HG02981 (cell line): ENCODE results near the gene IL17REL.
"Not testable (repeated sequence)": the region's sequence is repeated elsewhere in the genome, so short reads cannot be mapped to it uniquely, and the experiment has no call there.

Source experiments
- ATAC-seq: cut with Tn5 transposase; IDR thresholded peaks from one replicate; pipeline ENCODE4 v1.9.1; 2021; ENCODE audit warnings: mild to moderate bottlenecking, moderate library complexity; ENCODE audit not compliant: unreplicated experiment

Gene IL17REL

GRCh38 chr22:49948116-49948957 lies 64.2 kb downstream of the IL17REL start:
- no peak for ATAC-seq

- ATAC-seq: no peak
Observed at GRCh38 chr22:49947296-49947622, 65.3 kb downstream of the IL17REL start.

GRCh38 chr22:49946612-49947295 lies 65.8 kb downstream of the IL17REL start:
- ATAC-seq: no peak

GRCh38 chr22:49945042-49945794 lies 67.3 kb downstream of the IL17REL start:
- not testable (repeated sequence) for ATAC-seq
